Stimulated activated CD8-positive, alpha-beta memory T cell treated with anti-CD3 and anti-CD28 coated beads, Interleukin-4, amount 100 ng/mL, for 24 hours (primary cell): Measurements from ENCODE around the gene FXYD6.
"Not testable (repeated sequence)": the region's sequence is repeated elsewhere in the genome, so short reads cannot be mapped to it uniquely, and the experiment has no call there.

Experiments used
- DNase-seq: peaks from one replicate; pipeline ENCODE4 v3.0.0-alpha.2; 2020; ENCODE audit warnings: low read depth

Gene FXYD6

GRCh38 chr11:117816151-117816741, 60.2 kb downstream of the FXYD6 start:
- no peak for DNase-seq

- peak; percentile 45 for DNase-seq
These were observed 61.1 kb downstream of the FXYD6 start for GRCh38 chr11:117815262-117815803.

GRCh38 chr11:117814766-117815261, 61.6 kb downstream of the FXYD6 start:
- peak; percentile 71 for DNase-seq

GRCh38 chr11:117814204-117814765, 62.2 kb downstream of the FXYD6 start:
- DNase-seq, result no peak

- not testable (repeated sequence) for DNase-seq
These were observed 66.4 kb downstream of the FXYD6 start for GRCh38 chr11:117810056-117810451.

GRCh38 chr11:117809236-117810055, 67.0 kb downstream of the FXYD6 start:
- DNase-seq, result no peak

GRCh38 chr11:117808784-117809183, 67.7 kb downstream of the FXYD6 start:
- no peak for DNase-seq

- no peak for DNase-seq
These were observed 68.8 kb downstream of the FXYD6 start for GRCh38 chr11:117807482-117808327.

- no peak for DNase-seq
These were observed 69.6 kb downstream of the FXYD6 start for GRCh38 chr11:117806846-117807245.

GRCh38 chr11:117805045-117805444, 71.4 kb downstream of the FXYD6 start:
- no peak for DNase-seq

- no peak for DNase-seq
These were observed 72.6 kb downstream of the FXYD6 start for GRCh38 chr11:117803896-117804295.

- DNase-seq, result no peak
These were observed 76.8 kb downstream of the FXYD6 start for GRCh38 chr11:117799634-117800033.

GRCh38 chr11:117796872-117797529, 79.5 kb downstream of the FXYD6 start, which contains the start of gene DSCAML1:
Gene DSCAML1 (minus strand): TSS chr11:117797216. CDS start chr11:117797079, 137 bp downstream.
- DNase-seq, result peak; percentile 23

- no peak for DNase-seq
These were observed 80.0 kb downstream of the FXYD6 start for GRCh38 chr11:117796456-117796871.

GRCh38 chr11:117795638-117796455, 80.6 kb downstream of the FXYD6 start:
- DNase-seq, result no peak

- no peak for DNase-seq
These were observed 81.5 kb downstream of the FXYD6 start for GRCh38 chr11:117794772-117795629.

GRCh38 chr11:117794135-117794534, 82.3 kb downstream of the FXYD6 start:
- no peak for DNase-seq

GRCh38 chr11:117793583-117793982, 82.9 kb downstream of the FXYD6 start:
- no peak for DNase-seq

- DNase-seq, result no peak
These were observed 83.5 kb downstream of the FXYD6 start for GRCh38 chr11:117792992-117793391.
